Naive thymus-derived CD8-positive, alpha-beta T cell (primary cell): ENCODE data around the gene NUDT1. TPM values are rescaled to one million over a fixed set of nuclear protein-coding genes. Genes with fewer than 3 reads are reported as not detected.

Experiments
- ATAC-seq, 2 donors: fragments of 150-1000 bp; cut with Tn5 transposase in 1 of 2; sonication (Bioruptor Pico), chemical (Tn5 transposase) in 1 of 2; 1 replicate in 1 of 2; 2 replicates in 1 of 2; pipeline ENCODE4 v1.10.0; 2021; ENCODE audit warnings: mild to moderate bottlenecking in 2 of 2, moderate library complexity in 2 of 2
- POLR2A ChIA-PET: fragments of 350-600 bp; sonication (Branson Sonifier 250); formaldehyde crosslinking; loops from one replicate; lab custom pipeline; 2021; ENCODE audit warnings: antibody characterized with exemption; lab: Charles Lee
- DNase-seq, 10 donors: peaks; one replicate each; pipeline versions ENCODE4 v3.0.0 to v3.0.0-alpha.2; 2020 to 2022
- H3K27ac Mint-ChIP-seq, 10 donors: one replicate each; pipeline ENCODE4 v1.8.0; 2020 to 2022; ENCODE audit warnings: mild to moderate bottlenecking in 10 of 10, mixed read lengths in 10 of 10, moderate library complexity in 4 of 10, inconsistent platforms in 1 of 10
- H3K27me3 Mint-ChIP-seq, 5 donors: one replicate each; pipeline ENCODE4 v1.8.0; 2021 to 2022; ENCODE audit warnings: mixed read lengths in 5 of 5
- H3K36me3 Mint-ChIP-seq, 3 donors: one replicate each; pipeline ENCODE4 v1.8.0; 2020 to 2022; ENCODE audit warnings: mixed read lengths in 3 of 3, mild to moderate bottlenecking in 2 of 3, inconsistent platforms in 1 of 3
- H3K4me1 Mint-ChIP-seq, 4 donors: one replicate each; pipeline ENCODE4 v1.8.0; 2021 to 2022; ENCODE audit warnings: mixed read lengths in 4 of 4
- H3K4me3 Mint-ChIP-seq, 10 donors: one replicate each; pipeline ENCODE4 v1.8.0; 2020 to 2022; ENCODE audit warnings: mild to moderate bottlenecking in 10 of 10, mixed read lengths in 10 of 10, moderate library complexity in 6 of 10, inconsistent platforms in 1 of 10
- H3K9me3 Mint-ChIP-seq, 9 donors: one replicate each; pipeline ENCODE4 v1.8.0; 2020 to 2022; ENCODE audit warnings: mixed read lengths in 9 of 9, mild to moderate bottlenecking in 3 of 9, inconsistent platforms in 1 of 9, moderate library complexity in 1 of 9
- polyA plus RNA-seq, 3 donors: library from polyadenylated mRNA; unstranded; fragments of 300-500 nt; fragmentation: Illumina TruSeq; gene quantifications; one replicate each; pipeline ENCODE4 v1.2.3, GENCODE V29; 2021
- total RNA-seq, 8 experiments: library from RNA in 2 of 8; stranded (reverse) in 2 of 8; gene quantifications; one replicate each; pipeline ENCODE4 v1.2.3 and lab custom pipeline; 2021 to 2026

NUDT1 gene
- total and polyA plus RNA-seq, 5 experiments from 2014 or later, result 17.1 to 62.3 (median 52.0) TPM

- POLR2A ChIA-PET, result no interaction called here
- peaks cover 3 to 14% (median 9%) of the 10 kb centered on the region in 4 donors for H3K4me1 Mint-ChIP-seq
- no peak overlapping the region for H3K4me3 Mint-ChIP-seq
- H3K27ac Mint-ChIP-seq, result peak overlapping the region in 3 of 10 donors; percentile 33 to 61 (median 50)
- H3K27me3 Mint-ChIP-seq, result no peaks in the 10 kb centered on the region
- ATAC-seq, result no peak
- no peak for DNase-seq
- peaks cover 0 to 10% (median 3%) of the 10 kb centered on the region in 3 donors for H3K36me3 Mint-ChIP-seq
- H3K9me3 Mint-ChIP-seq, result no peaks in the 10 kb centered on the region
Measured at GRCh38 chr7:2255145-2256139, 13.4 kb downstream of the NUDT1 start.

GRCh38 chr7:2256306-2257045 is 14.4 kb downstream of the NUDT1 start:
- Mint-ChIP-seq H3K36me3 (peaks cover 0 to 8% (median 0%) of the 10 kb centered on the region in 3 donors), H3K27ac (no peak overlapping the region), H3K4me1 (peaks cover 4 to 15% (median 10%) of the 10 kb centered on the region in 4 donors), H3K27me3 (no peaks in the 10 kb centered on the region), H3K9me3 (no peaks in the 10 kb centered on the region), H3K4me3 (no peak overlapping the region)
- POLR2A ChIA-PET, result no interaction called here
- ATAC-seq, result no peak
- no peak for DNase-seq

- no peaks in the 10 kb centered on the region for H3K9me3 Mint-ChIP-seq
- H3K4me3 Mint-ChIP-seq, result no peak overlapping the region
- ATAC-seq, result no peak
- POLR2A ChIA-PET, result no interaction called here
- H3K36me3 Mint-ChIP-seq, result peaks cover 0 to 8% (median 0%) of the 10 kb centered on the region in 3 donors
- H3K4me1 Mint-ChIP-seq, result peaks cover 7 to 18% (median 16%) of the 10 kb centered on the region in 4 donors
- H3K27me3 Mint-ChIP-seq, result no peaks in the 10 kb centered on the region
- H3K27ac Mint-ChIP-seq, result no peak overlapping the region
- DNase-seq, result no peak
Measured at GRCh38 chr7:2257046-2257551, 15.1 kb downstream of the NUDT1 start.

- Mint-ChIP-seq H3K27ac (peak overlapping the region in 2 of 10 donors; percentile 29 to 43), H3K27me3 (no peaks in the 10 kb centered on the region), H3K4me1 (peaks cover 7 to 20% (median 18%) of the 10 kb centered on the region in 4 donors), H3K36me3 (peaks cover 0 to 8% (median 0%) of the 10 kb centered on the region in 3 donors), H3K4me3 (no peak overlapping the region), H3K9me3 (no peaks in the 10 kb centered on the region)
- no peak for DNase-seq
- POLR2A ChIA-PET, result no interaction called here
- ATAC-seq, result no peak
Measured at GRCh38 chr7:2257651-2258050, 15.6 kb downstream of the NUDT1 start.

GRCh38 chr7:2258661-2259365 is 16.8 kb downstream of the NUDT1 start:
- Mint-ChIP-seq H3K9me3 (no peaks in the 10 kb centered on the region), H3K27me3 (no peaks in the 10 kb centered on the region), H3K4me3 (no peak overlapping the region), H3K36me3 (peaks cover 0 to 8% (median under 1%) of the 10 kb centered on the region in 3 donors), H3K4me1 (peaks cover 7 to 16% (median 13%) of the 10 kb centered on the region in 4 donors), H3K27ac (no peak overlapping the region)
- POLR2A ChIA-PET, result no interaction called here
- DNase-seq (no peak), ATAC-seq (no peak)

GRCh38 chr7:2259480-2259879 is 17.5 kb downstream of the NUDT1 start:
- no peak for DNase-seq
- Mint-ChIP-seq H3K27ac (peak overlapping the region in 4 of 10 donors; percentile 12 to 92 (median 72)), H3K27me3 (no peaks in the 10 kb centered on the region), H3K4me3 (no peak overlapping the region), H3K4me1 (peaks cover 7 to 16% (median 13%) of the 10 kb centered on the region in 4 donors), H3K9me3 (no peaks in the 10 kb centered on the region), H3K36me3 (peaks cover 0 to 13% (median 6%) of the 10 kb centered on the region in 3 donors)
- no peak for ATAC-seq
- POLR2A ChIA-PET, result no interaction called here

- Mint-ChIP-seq H3K27ac (peak overlapping the region in 3 of 10 donors; percentile 39 to 97 (median 96)), H3K36me3 (peaks cover 0 to 13% (median 6%) of the 10 kb centered on the region in 3 donors)
- no peak for DNase-seq
Measured at GRCh38 chr7:2260820-2261219, 18.8 kb downstream of the NUDT1 start.

GRCh38 chr7:2261611-2262010 is 19.6 kb downstream of the NUDT1 start:
- Mint-ChIP-seq H3K27ac (peak overlapping the region; percentile 92 to 97 (median 93)), H3K4me3 (peak overlapping the region; percentile 61 to 83 (median 77)), H3K9me3 (no peaks in the 10 kb centered on the region), H3K27me3 (no peaks in the 10 kb centered on the region), H3K4me1 (peaks cover 4 to 16% (median 13%) of the 10 kb centered on the region in 4 donors), H3K36me3 (peaks cover 0 to 11% (median 6%) of the 10 kb centered on the region in 3 donors)
- POLR2A ChIA-PET, result interaction anchor here (0.9 to 2.0 kb wide), 2 partner anchors 12 to 92 kb away, joined by 4 to 7 read pairs; no protein-coding TSS in a partner anchor
- DNase-seq (peak in 9 of 10 donors; percentile 13 to 67 (median 30)), ATAC-seq (peak; percentile 78 to 85)

More at GRCh38 chr7:2260820-2261219, 18.8 kb downstream of the NUDT1 start:
- Mint-ChIP-seq H3K4me3 (peak overlapping the region in 3 of 10 donors; percentile 39 to 80 (median 64)), H3K4me1 (peaks cover 4 to 16% (median 13%) of the 10 kb centered on the region in 4 donors), H3K27me3 (no peaks in the 10 kb centered on the region), H3K9me3 (no peaks in the 10 kb centered on the region)
- ATAC-seq, result no peak
- POLR2A ChIA-PET, result interaction anchor here (0.6 to 2.0 kb wide), 2 partner anchors 12 to 289 kb away, joined by 3 to 7 read pairs; no protein-coding TSS in a partner anchor

- H3K9me3 Mint-ChIP-seq, result no peaks in the 10 kb centered on the region
- POLR2A ChIA-PET, result no interaction called here
Measured at GRCh38 chr7:2263176-2263575, 21.1 kb downstream of the NUDT1 start.

GRCh38 chr7:2264158-2264557 is 22.1 kb downstream of the NUDT1 start:
- H3K4me1 Mint-ChIP-seq, result peaks cover 4 to 16% (median 13%) of the 10 kb centered on the region in 4 donors
- POLR2A ChIA-PET, result no interaction called here
- H3K9me3 Mint-ChIP-seq, result no peaks in the 10 kb centered on the region
- ATAC-seq (no peak), DNase-seq (no peak)
- peak overlapping the region in 2 of 10 donors; percentile 35 for H3K27ac Mint-ChIP-seq
- no peak overlapping the region for H3K4me3 Mint-ChIP-seq
- H3K36me3 Mint-ChIP-seq, result peaks cover 0 to 8% (median 6%) of the 10 kb centered on the region in 3 donors
- no peaks in the 10 kb centered on the region for H3K27me3 Mint-ChIP-seq

More at GRCh38 chr7:2263176-2263575, 21.1 kb downstream of the NUDT1 start:
- peak overlapping the region in 1 of 10 donors; percentile 28 for H3K27ac Mint-ChIP-seq
- ATAC-seq (no peak), DNase-seq (no peak)
- H3K27me3 Mint-ChIP-seq, result no peaks in the 10 kb centered on the region
- H3K4me1 Mint-ChIP-seq, result peaks cover 4 to 16% (median 13%) of the 10 kb centered on the region in 4 donors
- peaks cover 0 to 8% (median 6%) of the 10 kb centered on the region in 3 donors for H3K36me3 Mint-ChIP-seq
- H3K4me3 Mint-ChIP-seq, result no peak overlapping the region

- peaks cover 0 to 9% (median 8%) of the 10 kb centered on the region in 3 donors for H3K36me3 Mint-ChIP-seq
- DNase-seq (no peak), ATAC-seq (no peak)
- POLR2A ChIA-PET, result no interaction called here
- H3K4me1 Mint-ChIP-seq, result peaks cover under 1 to 4% (median 3%) of the 10 kb centered on the region in 4 donors
- no peaks in the 10 kb centered on the region for H3K27me3 Mint-ChIP-seq
- no peak overlapping the region for H3K27ac Mint-ChIP-seq
- no peaks in the 10 kb centered on the region for H3K9me3 Mint-ChIP-seq
- no peak overlapping the region for H3K4me3 Mint-ChIP-seq
Measured at GRCh38 chr7:2266911-2267310, 24.9 kb downstream of the NUDT1 start.
